Right lobe of liver (tissue), 6 donors: Measurements from ENCODE around the gene OR9Q1. TPM values are rescaled to one million over a fixed set of nuclear protein-coding genes. Genes with fewer than 3 reads are reported as not detected.

Source experiments
- ATAC-seq, 4 donors: fragments of 200-7000 bp; cut with Tn5 transposase; one replicate each; pipeline ENCODE4 v1.9.1; 2020; ENCODE audit warnings: mild to moderate bottlenecking in 4 of 4, moderate library complexity in 4 of 4
- DNase-seq, 3 donors: peaks; one replicate each; pipeline ENCODE4 v3.0.0-alpha.2; 2020
- H3K27ac ChIP-seq, 3 donors: fragments of 200-600 bp; one replicate each; pipeline ENCODE4 v1.8.0; 2022
- H3K27me3 ChIP-seq, 2 donors: fragments of 200-600 bp; one replicate each; pipeline ENCODE4 v1.8.0; 2022
- H3K36me3 ChIP-seq, 4 donors: fragments of 200-600 bp; sonication (generic) in 1 of 4; one replicate each; pipeline versions ENCODE4 v1.5.1 to v1.8.0; 2017 to 2022; ENCODE audit warnings: control low read depth in 1 of 4
- H3K4me1 ChIP-seq, 4 donors: fragments of 200-600 bp; sonication (generic) in 1 of 4; one replicate each; pipeline versions ENCODE4 v1.5.1 to v1.8.0; 2017 to 2022; ENCODE audit warnings: control low read depth in 1 of 4
- H3K4me3 ChIP-seq, 3 donors: fragments of 200-600 bp; one replicate each; pipeline ENCODE4 v1.8.0; 2022
- H3K9me3 ChIP-seq, 4 donors: fragments of 200-600 bp; sonication (generic) in 1 of 4; one replicate each; pipeline versions ENCODE4 v1.5.1 to v1.8.0; 2017 to 2022; ENCODE audit warnings: control low read depth in 1 of 4
- POLR2A ChIP-seq: fragments of 450-650 bp; IDR thresholded peaks from one replicate; pipeline ENCODE4 v1.6.1; 2017; ENCODE audit warnings: antibody characterized with exemption, mild to moderate bottlenecking
- WGBS: methylation state at CpG from one replicate; pipeline ENCODE4 v1.1.6; 2018; ENCODE audit warnings: low coverage, low lambda C conversion rate; ENCODE audit not compliant: insufficient coverage; ENCODE audit errors: missing lambda C conversion rate; 5-methylcytosine and 5-hydroxymethylcytosine counted together
- intact Hi-C, 2 donors: fragments of 100-400 bp; cut with DNase I; formaldehyde crosslinking; loops; one replicate each; pipeline versions ENCODE4 v1.11.2 to v1.14.1; 2022
- total RNA-seq, 6 experiments: library from RNA; depleted of rRNA in 2 of 6; stranded (reverse); fragments of >200 nt in 2 of 6; fragmentation: NEBNext Ultra II Directional in 3 of 6; extraction: Animal tissue kit (Norgen Biotek cat#: 25700) in 3 of 6; gene quantifications; one replicate each; pipeline versions ENCODE4 v1.1.0 to v1.2.4, GENCODE V29; 2016 to 2023
- TF ChIP-seq, protein P1 (sequence below), 4 donors: fragments of 200-600 bp in 3 of 4; fragments of 450-650 bp in 1 of 4; IDR thresholded peaks; one replicate each; pipeline versions ENCODE4 v1.5.1 to v1.8.0; 2016 to 2022; ENCODE audit warnings: antibody characterized with exemption in 4 of 4, mild to moderate bottlenecking in 2 of 4
- donor health status: DM: no; HTN: yes; CAD: no.
- donor health status: DM: no; HTN: no; CAD: no.
- donor health status: DM: no; HTN: no; CAD: no.
- donor health status: DM: no; HTN: yes; CAD: no.
- donor health status: DM: no; HTN: yes; CAD: no.

OR9Q1 gene
- total RNA-seq, 6 experiments from 2014 or later: not detected

DNA sequence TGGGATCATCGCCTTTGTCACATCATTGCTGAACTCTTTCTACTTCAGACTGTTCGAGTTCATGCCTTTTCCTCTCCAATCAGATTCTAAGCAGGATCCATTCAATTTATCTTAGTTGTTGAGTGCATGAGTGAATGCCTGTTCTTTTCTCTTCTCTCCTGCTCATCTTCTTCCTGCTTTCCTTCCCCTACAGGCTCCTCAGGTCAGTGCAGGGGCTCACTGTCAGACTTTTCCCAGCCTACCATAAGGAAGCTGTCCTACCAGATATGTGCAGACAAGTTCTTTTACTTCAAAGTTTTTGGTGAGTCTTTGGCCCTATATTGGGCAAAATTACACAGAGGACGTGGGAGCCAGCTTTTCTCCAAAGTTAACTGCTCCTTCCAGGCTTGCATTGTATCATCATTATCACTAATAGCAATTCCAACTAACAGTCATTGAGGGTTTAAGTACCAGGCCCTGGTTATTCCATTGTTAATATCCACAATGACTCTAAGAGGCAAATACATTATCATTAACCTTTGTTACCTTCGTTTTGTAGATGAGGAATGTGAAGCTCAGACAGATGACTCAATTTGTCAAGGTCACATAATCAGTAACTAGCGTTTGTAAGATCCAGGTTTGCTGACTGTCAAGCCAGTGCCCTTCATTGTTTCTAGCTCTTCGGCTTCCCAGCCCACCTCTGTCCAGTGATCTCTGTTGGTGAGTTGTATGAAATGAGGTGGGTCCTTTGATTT, 37.4 kb downstream of the OR9Q1 start:
- H3K4me3 ChIP-seq: no peak overlapping the region
- H3K9me3 ChIP-seq: no peaks in the 10 kb centered on the region
- no peak overlapping the region for H3K27ac ChIP-seq
- DNase-seq (no peak), ATAC-seq (peak in 1 of 4 donors; percentile 18)
- TF ChIP-seq, protein P1, sequence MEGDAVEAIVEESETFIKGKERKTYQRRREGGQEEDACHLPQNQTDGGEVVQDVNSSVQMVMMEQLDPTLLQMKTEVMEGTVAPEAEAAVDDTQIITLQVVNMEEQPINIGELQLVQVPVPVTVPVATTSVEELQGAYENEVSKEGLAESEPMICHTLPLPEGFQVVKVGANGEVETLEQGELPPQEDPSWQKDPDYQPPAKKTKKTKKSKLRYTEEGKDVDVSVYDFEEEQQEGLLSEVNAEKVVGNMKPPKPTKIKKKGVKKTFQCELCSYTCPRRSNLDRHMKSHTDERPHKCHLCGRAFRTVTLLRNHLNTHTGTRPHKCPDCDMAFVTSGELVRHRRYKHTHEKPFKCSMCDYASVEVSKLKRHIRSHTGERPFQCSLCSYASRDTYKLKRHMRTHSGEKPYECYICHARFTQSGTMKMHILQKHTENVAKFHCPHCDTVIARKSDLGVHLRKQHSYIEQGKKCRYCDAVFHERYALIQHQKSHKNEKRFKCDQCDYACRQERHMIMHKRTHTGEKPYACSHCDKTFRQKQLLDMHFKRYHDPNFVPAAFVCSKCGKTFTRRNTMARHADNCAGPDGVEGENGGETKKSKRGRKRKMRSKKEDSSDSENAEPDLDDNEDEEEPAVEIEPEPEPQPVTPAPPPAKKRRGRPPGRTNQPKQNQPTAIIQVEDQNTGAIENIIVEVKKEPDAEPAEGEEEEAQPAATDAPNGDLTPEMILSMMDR (IDR thresholded peaks at IDR 0.05): no peak
- no peak for TF ChIP-seq POLR2A
- no peaks in the 10 kb centered on the region for H3K27me3 ChIP-seq
- 16% methylated on average over 5 of the region's 6 CpGs for WGBS
- no peaks in the 10 kb centered on the region for H3K4me1 ChIP-seq
- H3K36me3 ChIP-seq: no peaks in the 10 kb centered on the region
- intact Hi-C loops: no loop called here

DNA sequence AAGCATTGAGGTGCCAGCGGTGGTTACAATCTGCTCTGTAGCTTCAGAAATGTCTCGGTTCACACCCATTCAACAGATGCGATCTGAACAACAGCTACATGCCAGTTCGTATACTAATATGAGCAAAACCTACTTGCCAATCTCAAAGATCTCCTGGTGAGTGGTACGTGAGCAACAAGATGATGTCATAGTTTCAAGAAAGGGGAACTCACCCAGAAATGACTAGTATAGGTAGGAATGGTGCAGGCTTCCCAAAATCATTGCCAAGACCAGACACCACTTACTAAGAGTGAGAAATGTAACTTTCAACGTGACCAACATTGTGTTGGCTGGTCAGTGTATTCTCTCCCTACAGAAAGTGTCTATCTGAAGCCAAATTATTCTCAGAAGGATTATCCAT, 38.1 kb downstream of the OR9Q1 start:
- intact Hi-C loops: no loop called here
- WGBS: 40% methylated on average over 6 of the region's 6 CpGs
- no peak overlapping the region for H3K27ac ChIP-seq

DNA sequence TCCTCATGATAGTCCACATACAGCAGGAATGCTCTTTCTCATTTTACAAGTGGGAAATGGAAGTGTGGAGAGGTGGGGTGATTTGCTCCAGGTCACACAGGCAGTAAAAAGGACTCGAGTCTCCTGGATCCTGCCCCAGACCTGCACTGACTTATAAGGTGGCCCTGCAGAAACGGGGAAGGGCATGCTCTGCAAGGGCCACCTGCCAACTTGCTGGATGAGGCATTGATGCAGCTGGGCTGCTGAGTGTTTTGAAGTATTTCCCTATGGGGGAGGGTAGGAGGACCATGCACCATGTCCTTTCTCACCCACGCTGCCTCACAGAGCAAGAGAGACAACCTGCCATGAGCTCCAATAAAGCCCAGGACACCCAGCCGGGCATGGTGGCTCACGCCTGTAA, 44.0 kb downstream of the OR9Q1 start:
- ATAC-seq: no peak
- Histone ChIP-seq H3K9me3 (no peaks in the 10 kb centered on the region), H3K36me3 (no peaks in the 10 kb centered on the region), H3K27ac (no peak overlapping the region), H3K4me3 (no peak overlapping the region), H3K4me1 (no peaks in the 10 kb centered on the region), H3K27me3 (no peaks in the 10 kb centered on the region)
- 17% methylated on average over 1 of the region's 5 CpGs for WGBS
- DNase-seq: no peak
- intact Hi-C loops: no loop called here
- TF ChIP-seq POLR2A: no peak
- TF ChIP-seq, protein P1 (IDR thresholded peaks at IDR 0.05): no peak

More for the DNA sequence above, 38.1 kb downstream of the OR9Q1 start:
- no peak for DNase-seq
- H3K27me3 ChIP-seq: no peaks in the 10 kb centered on the region
- no peaks in the 10 kb centered on the region for H3K36me3 ChIP-seq
- no peaks in the 10 kb centered on the region for H3K4me1 ChIP-seq
- no peaks in the 10 kb centered on the region for H3K9me3 ChIP-seq
- no peak for TF ChIP-seq POLR2A
- TF ChIP-seq, protein P1 (IDR thresholded peaks at IDR 0.05): no peak
- no peak for ATAC-seq
- H3K4me3 ChIP-seq: no peak overlapping the region

DNA sequence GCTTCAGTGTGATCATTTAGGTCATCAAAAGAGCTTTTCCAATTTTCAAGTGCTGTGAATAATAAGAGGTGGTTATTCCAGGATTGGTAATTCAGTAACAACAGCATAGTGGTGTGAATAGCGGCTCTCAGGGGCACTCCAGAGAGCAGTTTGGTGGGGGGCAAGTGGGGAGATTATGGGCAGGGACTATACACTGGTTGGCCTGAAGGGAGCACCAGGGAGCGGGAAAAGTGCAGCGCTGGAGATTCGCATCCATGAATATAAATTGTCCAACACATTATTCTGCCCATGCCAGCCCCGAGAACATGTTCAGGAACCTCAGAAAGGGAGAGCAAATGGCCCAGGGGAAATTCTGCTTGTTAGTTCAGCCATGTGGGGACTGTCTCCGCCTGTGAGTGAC, 45.0 kb downstream of the OR9Q1 start:
- no peaks in the 10 kb centered on the region for H3K9me3 ChIP-seq
- no peak for TF ChIP-seq POLR2A
- no peaks in the 10 kb centered on the region for H3K4me1 ChIP-seq
- H3K27me3 ChIP-seq: no peaks in the 10 kb centered on the region
- H3K36me3 ChIP-seq: no peaks in the 10 kb centered on the region
- H3K27ac ChIP-seq: no peak overlapping the region
- intact Hi-C loops: no loop called here
- no peak overlapping the region for H3K4me3 ChIP-seq
- no peak for ATAC-seq
- no peak for DNase-seq
- 67% methylated on average over 5 of the region's 6 CpGs for WGBS

DNA sequence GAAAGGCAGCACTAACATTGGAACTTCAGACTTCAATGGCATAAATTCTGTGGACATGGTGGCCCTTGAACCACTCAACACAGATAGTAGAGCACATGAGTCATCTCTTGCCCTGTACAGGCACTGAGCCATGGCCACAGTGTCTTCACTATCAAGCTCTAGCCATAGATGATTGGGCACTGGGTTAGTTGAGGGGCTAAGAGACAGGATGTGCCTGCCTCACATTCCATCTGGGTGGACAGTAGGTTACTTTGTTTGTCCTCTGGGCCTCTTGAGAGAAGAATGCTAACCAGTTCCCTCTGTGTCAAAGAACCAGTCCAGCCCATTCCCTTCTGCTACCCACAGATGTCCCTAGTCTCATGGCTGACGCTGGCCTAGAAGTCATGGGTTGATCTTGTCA, 46.9 kb downstream of the OR9Q1 start:
- no peak overlapping the region for H3K27ac ChIP-seq
- TF ChIP-seq, protein P1 (IDR thresholded peaks at IDR 0.05): no peak
- no peak for TF ChIP-seq POLR2A
- no peak overlapping the region for H3K4me3 ChIP-seq
- intact Hi-C loops: no loop called here
- no peaks in the 10 kb centered on the region for H3K36me3 ChIP-seq
- WGBS: 40% methylated on average over 1 of the region's 1 CpG
- H3K9me3 ChIP-seq: no peaks in the 10 kb centered on the region
- no peak for DNase-seq
- H3K27me3 ChIP-seq: no peaks in the 10 kb centered on the region
- H3K4me1 ChIP-seq: no peaks in the 10 kb centered on the region
- ATAC-seq: no peak
